Fibroblast of pulmonary artery (primary cell): ENCODE data around the gene ARHGEF37.
"Not testable (repeated sequence)": the region's sequence is repeated elsewhere in the genome, so short reads cannot be mapped to it uniquely, and the experiment has no call there.

Source experiments
- DNase-seq: peaks from one replicate; pipeline ENCODE4 v3.0.0-alpha.2; 2010; ENCODE audit warnings: low read depth
- H3K4me3 ChIP-seq: replicated peaks from 2 replicates; pipeline ENCODE4 v1.5.1; 2011; ENCODE audit warnings: low read depth, mild to moderate bottlenecking, control low read depth, low read length, moderate library complexity
- CTCF ChIP-seq: IDR thresholded peaks from 2 replicates; pipeline ENCODE4 v1.5.1; 2011; ENCODE audit warnings: mild to moderate bottlenecking, control low read depth, low read length, inconsistent platforms; ENCODE audit errors: missing control alignments

The ARHGEF37 gene

GRCh38 chr5:149644629-149645028 lies 63.3 kb downstream of the ARHGEF37 start:
- H3K4me3 ChIP-seq, result no peak overlapping the region
- DNase-seq, result no peak
- TF ChIP-seq CTCF, result no peak

DNA sequence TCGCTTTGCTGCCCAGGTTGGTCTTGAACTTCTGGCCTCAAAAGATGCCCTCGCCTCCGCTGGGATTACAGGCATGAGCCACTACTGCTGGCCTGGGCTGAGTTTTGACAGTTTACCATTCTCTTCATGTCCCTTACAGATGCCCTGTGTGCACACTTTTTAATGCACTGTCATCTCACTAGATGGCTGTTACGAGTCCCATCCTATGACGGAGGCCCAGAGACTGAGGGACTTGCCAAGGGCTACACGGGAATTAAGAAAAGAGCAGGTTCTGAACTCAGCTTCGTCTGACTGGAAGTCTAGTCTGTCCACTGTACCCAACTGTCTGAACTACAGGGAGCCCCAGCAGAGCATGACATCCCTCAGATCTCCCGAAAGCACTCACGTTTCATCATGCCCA lies 63.9 kb downstream of the ARHGEF37 start:
- H3K4me3 ChIP-seq, result no peak overlapping the region
- TF ChIP-seq CTCF, result no peak
- no peak for DNase-seq

DNA sequence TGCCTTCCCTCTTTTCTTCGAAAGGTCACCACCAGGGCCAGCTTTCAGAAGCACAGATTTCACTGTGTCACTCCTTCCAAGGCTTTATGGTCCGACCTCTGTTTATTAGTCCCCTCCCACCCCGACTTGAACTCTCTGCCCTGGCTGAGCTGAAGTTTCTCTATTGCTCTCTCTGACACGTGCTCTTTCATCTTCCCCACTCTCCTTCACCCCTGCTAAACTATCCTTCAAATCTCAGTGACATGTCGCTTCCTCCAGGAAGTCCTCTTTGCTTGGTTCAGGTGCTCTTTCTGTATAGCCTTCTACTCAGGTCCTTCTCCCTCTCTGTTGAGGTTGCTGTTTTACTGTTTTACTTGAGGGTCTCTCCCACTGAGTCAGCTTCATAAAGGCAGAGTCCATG lies 64.4 kb downstream of the ARHGEF37 start:
- no peak for TF ChIP-seq CTCF
- H3K4me3 ChIP-seq, result no peak overlapping the region
- no peak for DNase-seq

GRCh38 chr5:149646564-149646963 lies 65.3 kb downstream of the ARHGEF37 start:
- no peak overlapping the region for H3K4me3 ChIP-seq
- peak; percentile 13 for DNase-seq
- TF ChIP-seq CTCF, result no peak

GRCh38 chr5:149647334-149647733 lies 66.0 kb downstream of the ARHGEF37 start:
- no peak for TF ChIP-seq CTCF
- H3K4me3 ChIP-seq, result no peak overlapping the region
- DNase-seq, result no peak

- H3K4me3 ChIP-seq, DNase-seq: not testable (repeated sequence)
Observed at GRCh38 chr5:149648464-149649393, 67.4 kb downstream of the ARHGEF37 start.

- not testable (repeated sequence) for DNase-seq
Observed at GRCh38 chr5:149649730-149650129, 68.4 kb downstream of the ARHGEF37 start.

GRCh38 chr5:149651686-149652085 lies 70.4 kb downstream of the ARHGEF37 start:
- no peak overlapping the region for H3K4me3 ChIP-seq
- TF ChIP-seq CTCF, result no peak
- no peak for DNase-seq

More at GRCh38 chr5:149649730-149650129, 68.4 kb downstream of the ARHGEF37 start:
- H3K4me3 ChIP-seq, result not testable (repeated sequence)
